ENCODE measurements around the gene DERL3.

Gene DERL3

GRCh38 chr22:23846081-23846469, 7.3 kb upstream of the DERL3 start:
- no peak for DNase-seq

GRCh38 chr22:23845265-23846080, 6.7 kb upstream of the DERL3 start:
- DNase-seq, result no peak

GRCh38 chr22:23844739-23845202, 6.0 kb upstream of the DERL3 start:
- DNase-seq, result no peak

DNA sequence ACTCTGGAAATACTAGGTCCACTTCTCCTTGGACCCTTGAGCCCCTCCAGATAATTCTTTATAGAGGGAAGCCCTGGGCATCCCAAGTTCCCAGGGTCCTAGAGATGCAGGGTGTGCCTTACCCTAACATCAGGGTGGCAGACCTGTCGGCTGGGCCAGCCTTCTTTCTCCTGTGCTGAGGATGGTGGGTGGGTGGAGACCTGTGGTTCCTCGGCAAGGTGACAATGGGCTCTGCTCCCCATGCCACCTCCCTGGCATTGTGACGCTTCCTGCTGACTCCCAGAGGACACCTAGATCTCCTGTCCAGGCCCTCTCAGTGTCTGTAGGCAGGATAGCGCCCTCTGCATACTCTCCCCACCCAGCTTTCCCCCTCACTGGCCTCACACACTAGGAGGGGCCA, 3.8 kb upstream of the DERL3 start:
- DNase-seq, result no peak

DNA sequence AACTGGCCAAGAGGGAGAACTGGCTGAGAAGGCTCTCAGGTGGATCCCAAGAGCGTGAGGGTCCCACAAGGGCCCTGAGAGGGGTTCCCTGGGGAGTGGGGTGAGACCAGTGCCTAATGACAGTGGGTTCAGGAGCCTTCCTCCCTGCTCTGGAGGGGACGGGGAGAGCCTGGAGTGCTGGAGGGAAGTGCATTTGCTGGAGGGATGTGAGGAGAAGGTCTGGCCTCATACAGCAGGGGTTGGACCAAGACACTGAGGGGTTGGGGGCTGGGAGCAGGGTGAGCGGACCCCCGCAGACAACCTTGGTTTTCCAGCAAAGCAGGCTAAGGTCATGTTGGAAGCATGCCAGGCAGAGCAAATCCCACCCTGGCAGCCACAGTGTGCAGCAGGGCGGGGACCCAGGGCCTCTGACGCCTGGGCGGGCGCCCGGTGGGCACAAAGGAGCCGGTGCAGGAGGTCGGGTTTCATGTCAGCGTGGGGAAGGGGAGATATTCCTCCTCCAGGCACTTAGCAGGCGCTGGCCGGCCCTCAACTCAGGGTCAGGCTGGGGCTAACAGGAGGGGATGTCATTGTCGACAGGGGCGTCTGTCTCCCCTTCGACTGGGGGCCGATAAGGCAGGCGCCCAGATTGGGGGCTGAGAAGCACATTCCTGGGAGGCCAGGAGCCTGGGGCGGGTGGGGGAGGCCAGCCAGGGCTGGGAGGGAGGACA, 3.1 kb upstream of the DERL3 start:
- no peak for DNase-seq

GRCh38 chr22:23841292-23841691, 2.5 kb upstream of the DERL3 start:
- DNase-seq, result no peak

GRCh38 chr22:23840026-23840425, 1.2 kb upstream of the DERL3 start:
- no peak for DNase-seq

DNA sequence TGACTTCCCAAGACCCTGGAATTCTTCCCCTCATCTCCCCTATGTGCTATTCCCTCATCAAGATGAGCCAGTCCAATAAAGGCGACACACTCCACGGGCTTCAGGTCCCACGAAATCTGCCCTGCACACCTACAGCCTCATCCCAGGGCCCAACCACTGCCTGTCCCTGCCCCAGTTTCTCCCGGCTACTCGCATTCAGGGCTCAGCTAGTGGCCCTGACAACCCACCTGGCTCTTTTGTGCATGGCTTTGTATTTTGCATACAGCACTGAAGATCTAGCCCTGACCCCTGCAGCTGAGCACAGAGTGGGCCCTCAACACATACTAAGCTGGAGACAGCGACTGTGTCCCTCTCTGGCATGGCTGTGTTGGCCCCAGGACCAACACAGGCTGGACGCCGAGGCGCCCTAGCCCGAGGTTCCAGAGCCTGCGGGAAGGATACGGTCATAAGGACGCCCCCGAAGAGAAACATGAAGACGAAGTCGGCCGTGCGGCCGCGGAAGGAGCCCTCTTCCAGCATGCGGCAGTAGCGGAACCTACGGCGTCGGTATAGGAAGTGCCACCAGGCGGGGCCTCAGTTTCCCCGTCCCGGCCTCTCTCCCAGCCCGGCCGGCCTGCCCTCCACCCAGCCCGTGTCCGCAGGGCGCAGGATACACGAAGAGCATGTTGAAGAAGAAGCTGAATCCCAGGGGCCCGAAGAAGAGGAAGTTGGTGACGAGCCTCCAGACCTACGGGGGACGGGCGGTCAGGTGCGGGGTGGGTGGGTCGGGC, 710 bp downstream of the DERL3 start:
- no peak for DNase-seq

DNA sequence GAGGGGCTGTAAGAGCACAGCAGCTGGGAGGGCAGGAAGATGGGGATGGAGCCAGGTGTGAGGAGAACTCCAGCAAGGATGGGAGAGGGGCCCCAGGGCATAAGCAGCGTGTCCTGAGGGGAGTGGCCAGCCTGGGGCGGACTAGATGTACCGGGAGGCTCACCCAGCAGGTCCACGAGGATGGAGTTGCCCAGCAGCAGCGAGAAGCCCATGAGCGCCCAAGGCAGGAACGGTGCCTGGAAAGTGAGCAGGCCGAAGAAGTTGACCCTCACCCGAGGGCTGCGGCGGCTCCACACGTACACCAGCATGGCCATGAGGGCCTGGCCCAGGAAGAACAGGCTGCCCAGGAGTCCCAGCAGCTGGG, 1.3 kb downstream of the DERL3 start:
- no peak for DNase-seq

- no peak for DNase-seq
Measured at GRCh38 chr22:23836692-23837495, 1.9 kb downstream of the DERL3 start.

- no peak for DNase-seq
Measured at GRCh38 chr22:23836281-23836680, 2.5 kb downstream of the DERL3 start.

DNA sequence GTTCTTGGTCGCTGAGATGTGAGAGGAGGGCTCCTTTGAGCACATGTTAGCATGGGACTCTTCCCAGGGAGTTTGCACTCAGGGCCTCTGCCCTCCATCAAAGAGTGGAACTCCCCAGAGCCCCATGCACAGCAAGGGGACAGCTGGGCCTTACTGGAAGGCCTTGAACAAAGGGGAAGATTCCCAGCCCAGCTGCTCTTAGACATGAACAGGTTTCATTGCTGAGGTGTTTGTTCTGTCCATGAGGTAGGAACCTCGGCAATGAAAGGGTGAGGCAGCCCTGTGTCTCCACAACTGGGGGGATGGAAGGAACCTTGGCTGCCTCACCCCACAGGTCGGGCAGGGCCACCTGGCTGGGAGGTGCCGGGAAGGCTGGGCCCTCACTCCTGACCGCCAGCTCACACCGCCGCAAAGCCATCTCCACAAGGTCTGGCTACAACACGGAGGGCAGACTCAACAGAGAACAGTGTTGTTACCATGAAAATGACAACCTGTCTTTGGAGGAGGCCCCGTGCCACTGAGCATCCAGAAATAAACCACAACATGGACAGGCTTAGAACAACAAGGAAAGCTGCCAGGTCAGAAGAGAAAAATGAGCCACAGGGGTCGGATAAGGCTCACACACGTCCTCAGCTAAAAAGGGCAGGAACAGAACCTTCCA, 3.2 kb downstream of the DERL3 start:
- DNase-seq, result no peak

DNA sequence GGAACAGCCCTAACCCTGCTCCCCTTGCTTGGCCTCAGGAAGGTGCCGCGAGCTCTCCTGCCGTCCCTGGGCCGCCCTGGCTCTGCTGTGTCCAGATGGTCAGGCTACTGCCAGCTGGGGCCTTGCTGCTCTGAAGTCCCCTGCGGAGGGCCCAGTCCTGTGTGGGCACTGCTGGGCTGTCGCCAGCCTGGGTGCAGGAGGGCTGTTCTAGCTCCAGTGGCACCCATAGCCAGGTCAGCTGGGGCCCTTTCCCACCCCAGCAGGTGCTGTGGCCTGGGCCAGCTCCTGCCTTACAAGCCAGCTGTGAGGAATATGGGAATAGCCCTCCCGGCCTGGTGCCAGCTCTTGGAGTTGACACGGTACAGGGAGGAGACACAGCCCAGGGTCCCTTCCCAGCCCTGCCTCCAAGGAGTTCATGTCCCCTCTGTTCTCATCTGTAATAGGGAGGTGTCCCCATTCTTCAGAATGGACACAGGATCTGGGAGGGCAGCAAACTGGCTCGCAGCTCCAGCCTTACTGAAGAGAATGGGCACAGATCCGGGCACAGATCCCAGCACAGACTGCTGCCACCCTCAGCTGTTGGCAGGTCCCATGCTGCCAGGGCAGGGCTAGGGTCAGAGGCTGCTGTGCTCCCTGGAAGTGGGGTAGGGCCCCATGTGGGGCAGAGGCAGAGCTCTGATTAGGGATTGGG, 3.9 kb downstream of the DERL3 start:
- no peak for DNase-seq

DNA sequence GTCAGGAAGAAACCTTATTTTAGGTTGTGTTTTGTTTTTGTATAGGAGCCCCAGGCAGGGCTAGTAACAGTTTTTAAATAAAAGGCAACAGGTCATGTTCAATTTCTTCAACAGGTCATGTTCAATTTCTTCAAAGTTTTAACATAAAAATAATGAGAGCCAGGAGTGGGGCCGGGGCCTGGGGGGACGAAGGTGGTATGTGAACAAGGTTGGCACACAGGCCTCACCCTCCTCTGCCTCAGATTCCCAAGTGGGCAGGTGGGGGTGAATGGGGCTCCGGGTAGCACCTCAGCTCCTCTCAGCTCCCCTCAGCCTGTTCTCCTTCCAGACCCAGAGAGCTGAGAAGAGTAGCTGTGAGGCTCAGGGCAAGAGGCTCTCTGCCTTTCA, 4.4 kb downstream of the DERL3 start:
- DNase-seq, result no peak

GRCh38 chr22:23833911-23834317, 4.9 kb downstream of the DERL3 start:
- DNase-seq, result no peak

DNA sequence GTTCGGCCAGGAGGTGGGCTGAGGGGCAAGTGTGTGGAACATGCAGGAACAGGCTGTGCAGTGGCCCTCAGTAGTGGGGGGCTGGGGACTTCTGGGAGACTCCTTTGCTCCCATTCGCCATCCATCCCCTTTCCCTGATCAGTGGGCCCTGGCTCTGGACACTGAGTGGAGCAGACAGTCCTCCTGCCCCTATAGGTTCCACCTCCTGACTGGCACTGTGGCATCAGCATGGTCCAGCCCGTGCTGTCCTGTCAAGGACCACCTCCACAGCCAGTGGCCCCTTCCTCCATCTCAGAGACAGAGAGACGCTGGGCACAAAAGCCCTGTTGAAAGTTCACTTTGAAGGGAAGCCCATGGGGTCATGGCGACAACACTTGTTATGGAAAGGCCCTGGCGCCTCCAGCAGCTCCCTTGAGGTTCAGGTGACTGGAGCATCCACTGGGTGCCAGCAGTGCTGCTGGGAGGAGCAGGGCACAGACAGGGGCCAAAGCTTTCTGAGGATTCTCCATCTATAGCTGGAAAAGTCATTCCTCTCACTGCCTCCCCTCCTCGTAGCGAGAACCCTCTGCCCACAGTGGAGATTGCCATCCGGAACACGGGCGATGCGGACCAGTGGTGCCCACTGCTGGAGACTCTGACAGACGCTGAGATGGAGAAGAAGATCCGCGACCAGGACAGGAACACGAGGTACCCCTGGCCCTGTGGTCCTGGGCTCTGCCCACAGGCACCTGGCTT, 5.6 kb downstream of the DERL3 start:
- DNase-seq, result no peak

- DNase-seq, result no peak
Measured at GRCh38 chr22:23832226-23833016, 6.4 kb downstream of the DERL3 start.

DNA sequence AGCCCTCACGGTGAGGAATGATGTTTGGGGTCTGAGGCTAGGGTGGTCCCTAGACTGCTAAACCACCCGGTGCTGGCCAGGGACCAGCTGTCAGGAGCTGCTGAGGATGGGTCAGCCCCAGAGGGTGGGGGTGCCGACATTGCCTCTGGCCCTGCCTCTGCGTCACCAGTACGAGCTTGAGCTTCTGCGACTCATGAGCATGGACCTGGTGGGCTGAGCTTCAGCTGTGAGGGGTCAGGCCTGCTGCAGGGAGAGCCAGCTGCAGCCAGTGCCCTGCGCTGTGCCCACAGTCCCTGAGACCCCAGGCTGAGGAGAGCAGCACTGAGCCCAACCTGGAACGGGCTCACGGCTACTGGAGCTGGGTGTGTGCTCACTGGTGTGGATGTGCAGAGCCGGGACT, 7.0 kb downstream of the DERL3 start:
- no peak for DNase-seq

- DNase-seq, result no peak
Measured at GRCh38 chr22:23831261-23831660, 7.5 kb downstream of the DERL3 start.

GRCh38 chr22:23829845-23830372, 8.9 kb downstream of the DERL3 start:
- no peak for DNase-seq
